Vagina (tissue), 2 donors: ENCODE data around the gene FAM227A. TPM values are rescaled to one million over a fixed set of nuclear protein-coding genes. Genes with fewer than 3 reads are reported as not detected.

Experiments
- DNase-seq, 2 donors: peaks; one replicate each; pipeline ENCODE4 v3.0.0-alpha.2; 2017; ENCODE audit errors: extremely low spot score in 2 of 2
- H3K27ac ChIP-seq: fragments of 200-600 bp; sonication (generic); one replicate; pipeline ENCODE4 v1.5.1; 2019
- H3K27me3 ChIP-seq: fragments of 200-600 bp; sonication (generic); one replicate; pipeline ENCODE4 v1.5.1; 2019
- H3K36me3 ChIP-seq, 2 donors: fragments of 200-600 bp; sonication (generic); one replicate each; pipeline ENCODE4 v1.5.1; 2017 to 2019
- H3K4me1 ChIP-seq: fragments of 200-600 bp; sonication (generic); one replicate; pipeline ENCODE4 v1.5.1; 2019
- H3K4me3 ChIP-seq, 2 donors: fragments of 200-600 bp; sonication (generic); 1 replicate in 1 of 2; 2 replicates in 1 of 2; pipeline ENCODE4 v1.5.1; 2016 to 2019
- H3K9me3 ChIP-seq: fragments of 200-600 bp; sonication (generic); one replicate; pipeline ENCODE4 v1.5.1; 2019
- POLR2A ChIP-seq, 2 donors: fragments of 450-650 bp; IDR thresholded peaks; one replicate each; pipeline ENCODE4 v1.6.1; 2017; ENCODE audit warnings: antibody characterized with exemption in 2 of 2, mild to moderate bottlenecking in 2 of 2, moderate library complexity in 2 of 2
- POLR2AphosphoS5 ChIP-seq, 2 donors: sonication (generic); formaldehyde crosslinking; IDR thresholded peaks; one replicate each; pipeline ENCODE4 v1.9.0; 2017; ENCODE audit warnings: antibody characterized with exemption in 2 of 2, mild to moderate bottlenecking in 2 of 2, low read depth in 1 of 2; ENCODE audit not compliant: insufficient read depth in 1 of 2
- intact Hi-C: fragments of 100-400 bp; cut with DNase I; formaldehyde crosslinking; loops from one replicate; pipeline ENCODE4 v1.15.1; 2023
- total RNA-seq: library from RNA; depleted of rRNA; stranded (reverse); fragments of >200 nt; gene quantifications from one replicate; pipeline ENCODE4 v1.2.3, GENCODE V29; 2016
- TF ChIP-seq, protein P1 (sequence below), 3 experiments: fragments of 450-650 bp in 2 of 3; fragments of 200-600 bp in 1 of 3; sonication (generic) in 1 of 3; IDR thresholded peaks; one replicate each; pipeline ENCODE4 v1.5.1; 2017 to 2019; ENCODE audit warnings: antibody characterized with exemption in 3 of 3, mild to moderate bottlenecking in 2 of 3, moderate library complexity in 2 of 3

Gene FAM227A
- total RNA-seq, 1 donor from 2014 or later, result 0.25 TPM

DNA sequence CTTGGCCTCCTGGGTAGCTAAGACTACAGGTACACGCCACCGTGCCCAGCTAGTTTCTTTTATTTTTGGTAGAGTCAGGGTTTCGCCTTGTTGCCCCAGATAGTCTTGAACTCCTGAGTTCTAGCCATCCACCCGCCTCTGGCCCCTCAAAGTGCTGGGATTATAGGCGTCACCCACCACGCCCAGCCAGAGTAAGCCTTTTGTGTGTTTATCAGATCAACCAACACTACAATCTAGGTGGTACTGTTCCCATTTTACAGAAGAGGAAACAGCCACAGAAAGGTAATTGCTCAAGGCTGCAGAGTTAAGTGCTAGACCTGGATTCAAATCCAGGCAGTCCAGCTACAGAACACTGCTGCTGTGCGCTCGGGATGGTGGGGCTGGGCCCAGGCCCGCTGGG lies 28.7 kb upstream of the FAM227A start:
- H3K27me3 ChIP-seq, result no peaks in the 10 kb centered on the region
- intact Hi-C loops, result no loop called here
- no peaks in the 10 kb centered on the region for H3K9me3 ChIP-seq
- no peak for DNase-seq
- peaks cover 16% of the 10 kb centered on the region for H3K4me1 ChIP-seq
- H3K27ac ChIP-seq, result no peak overlapping the region
- TF ChIP-seq, protein P1, sequence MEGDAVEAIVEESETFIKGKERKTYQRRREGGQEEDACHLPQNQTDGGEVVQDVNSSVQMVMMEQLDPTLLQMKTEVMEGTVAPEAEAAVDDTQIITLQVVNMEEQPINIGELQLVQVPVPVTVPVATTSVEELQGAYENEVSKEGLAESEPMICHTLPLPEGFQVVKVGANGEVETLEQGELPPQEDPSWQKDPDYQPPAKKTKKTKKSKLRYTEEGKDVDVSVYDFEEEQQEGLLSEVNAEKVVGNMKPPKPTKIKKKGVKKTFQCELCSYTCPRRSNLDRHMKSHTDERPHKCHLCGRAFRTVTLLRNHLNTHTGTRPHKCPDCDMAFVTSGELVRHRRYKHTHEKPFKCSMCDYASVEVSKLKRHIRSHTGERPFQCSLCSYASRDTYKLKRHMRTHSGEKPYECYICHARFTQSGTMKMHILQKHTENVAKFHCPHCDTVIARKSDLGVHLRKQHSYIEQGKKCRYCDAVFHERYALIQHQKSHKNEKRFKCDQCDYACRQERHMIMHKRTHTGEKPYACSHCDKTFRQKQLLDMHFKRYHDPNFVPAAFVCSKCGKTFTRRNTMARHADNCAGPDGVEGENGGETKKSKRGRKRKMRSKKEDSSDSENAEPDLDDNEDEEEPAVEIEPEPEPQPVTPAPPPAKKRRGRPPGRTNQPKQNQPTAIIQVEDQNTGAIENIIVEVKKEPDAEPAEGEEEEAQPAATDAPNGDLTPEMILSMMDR (IDR thresholded peaks at IDR 0.05), result no peak
- TF ChIP-seq POLR2A (IDR thresholded peaks at IDR 0.05), result no peak
- no peak for TF ChIP-seq POLR2AphosphoS5 (IDR thresholded peaks at IDR 0.05; ENCODE audit: insufficient read depth in 1 of 2, low read depth in 1 of 2)
- H3K36me3 ChIP-seq, result peaks cover 0 to 44% of the 10 kb centered on the region in 2 donors
- H3K4me3 ChIP-seq, result no peak overlapping the region

DNA sequence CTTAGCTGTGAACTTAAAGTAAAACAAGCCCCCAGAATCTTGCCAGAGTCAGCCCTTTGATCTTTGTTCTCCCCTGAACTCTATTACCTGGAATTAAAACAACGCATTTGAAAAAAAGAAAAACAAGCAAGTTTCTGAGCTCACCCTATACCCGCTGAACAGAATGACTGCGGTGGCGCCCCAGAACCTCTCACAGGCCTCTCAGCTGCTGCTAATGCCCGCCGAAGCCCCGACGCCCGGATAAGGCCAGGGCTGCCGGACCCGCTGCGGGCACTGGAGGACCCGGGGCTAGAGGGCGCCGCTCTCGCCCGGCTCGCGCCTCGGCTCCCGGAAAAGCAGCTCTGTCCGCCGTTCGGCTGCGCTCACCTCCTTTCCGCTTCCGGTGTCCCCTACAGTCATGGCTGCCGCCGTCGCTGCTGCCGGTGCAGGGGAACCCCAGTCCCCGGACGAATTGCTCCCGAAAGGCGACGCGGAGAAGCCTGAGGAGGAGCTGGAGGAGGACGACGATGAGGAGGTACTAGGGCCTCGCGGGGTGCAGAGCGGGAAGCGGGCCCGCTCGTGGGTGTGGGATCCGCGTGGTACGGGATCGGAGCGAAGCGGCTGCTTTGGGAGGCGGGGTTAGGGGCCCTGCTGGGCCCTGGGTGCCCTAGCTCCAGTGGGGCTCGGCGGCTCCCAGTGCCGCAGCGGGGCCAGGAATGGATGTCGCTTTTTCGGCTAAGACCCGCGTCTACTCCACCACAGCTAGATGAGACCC lies 25.6 kb upstream of the FAM227A start, which contains the start of gene TOMM22:
Gene TOMM22 (plus strand): TSS at position 376 of the 754 bp plus-strand sequence. CDS start 22 bp downstream, at position 398.
- peak; percentile 90 to 96 for TF ChIP-seq POLR2AphosphoS5 (IDR thresholded peaks at IDR 0.05; ENCODE audit: insufficient read depth in 1 of 2, low read depth in 1 of 2)
- no peak for TF ChIP-seq POLR2A (IDR thresholded peaks at IDR 0.05)
- TF ChIP-seq, protein P1 (IDR thresholded peaks at IDR 0.05), result peak; percentile 15 to 86 (median 22)
- Histone ChIP-seq H3K27me3 (no peaks in the 10 kb centered on the region), H3K4me1 (peaks cover 16% of the 10 kb centered on the region), H3K36me3 (peaks cover 0 to 30% of the 10 kb centered on the region in 2 donors), H3K27ac (peak within 1 kb of the TSS; percentile 71), H3K4me3 (peak within 1 kb of the TSS; percentile 72 to 96), H3K9me3 (no peaks in the 10 kb centered on the region)
- no peak for DNase-seq
- intact Hi-C loops, result no loop called here

DNA sequence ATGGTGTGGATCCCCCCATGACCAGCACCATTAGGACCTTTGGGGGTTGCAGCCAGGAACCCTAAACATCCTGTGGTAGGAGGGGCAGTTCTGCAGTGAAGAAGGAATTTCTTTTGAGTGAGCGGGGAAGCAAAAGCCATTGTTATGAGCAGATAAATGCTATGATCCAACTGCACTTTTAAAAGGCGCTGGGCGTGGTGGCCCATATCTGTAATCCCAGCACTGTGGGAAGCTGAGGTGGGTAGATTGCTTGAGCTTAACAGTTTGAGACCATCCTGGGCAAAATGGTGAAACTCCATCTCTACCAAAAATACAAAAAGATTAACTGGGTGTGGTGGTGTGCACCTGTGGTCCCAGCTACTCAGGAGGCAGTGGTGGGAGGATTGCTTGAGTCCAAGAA lies 19.6 kb upstream of the FAM227A start:
- intact Hi-C loops, result no loop called here
- no peaks in the 10 kb centered on the region for H3K27me3 ChIP-seq
- H3K9me3 ChIP-seq, result no peaks in the 10 kb centered on the region
- DNase-seq, result no peak
- no peaks in the 10 kb centered on the region for H3K4me1 ChIP-seq
- peaks cover 0 to 26% of the 10 kb centered on the region in 2 donors for H3K36me3 ChIP-seq
- H3K4me3 ChIP-seq, result no peak overlapping the region
- TF ChIP-seq POLR2A (IDR thresholded peaks at IDR 0.05) (no peak), POLR2AphosphoS5 (IDR thresholded peaks at IDR 0.05; ENCODE audit: insufficient read depth in 1 of 2, low read depth in 1 of 2) (no peak)
- TF ChIP-seq, protein P1 (IDR thresholded peaks at IDR 0.05), result no peak
- H3K27ac ChIP-seq, result no peak overlapping the region

DNA sequence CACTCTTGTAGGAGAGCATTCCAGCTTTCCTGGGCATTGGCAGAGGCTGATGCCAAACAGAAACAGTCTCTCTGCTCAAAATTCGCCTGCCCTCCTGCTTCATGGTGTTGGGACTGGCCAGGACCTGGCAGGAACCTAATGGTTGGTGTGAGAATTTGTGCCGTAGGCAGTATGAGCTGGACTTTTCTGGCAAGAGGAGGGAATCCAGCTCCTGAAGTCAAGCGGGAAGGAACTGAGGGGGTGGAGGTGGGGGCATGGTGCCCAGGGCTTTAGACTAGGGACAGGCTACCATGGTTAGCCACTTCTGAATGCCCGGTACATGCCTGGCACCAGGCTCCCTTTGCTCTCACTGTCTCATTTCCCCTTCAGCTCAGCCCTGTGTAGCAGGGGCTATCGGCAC lies 18.7 kb upstream of the FAM227A start:
- Histone ChIP-seq H3K27ac (no peak overlapping the region), H3K4me3 (no peak overlapping the region), H3K9me3 (no peaks in the 10 kb centered on the region), H3K36me3 (peaks cover 0 to 27% of the 10 kb centered on the region in 2 donors), H3K4me1 (no peaks in the 10 kb centered on the region), H3K27me3 (no peaks in the 10 kb centered on the region)
- intact Hi-C loops, result no loop called here
- no peak for TF ChIP-seq POLR2AphosphoS5 (IDR thresholded peaks at IDR 0.05; ENCODE audit: insufficient read depth in 1 of 2, low read depth in 1 of 2)
- TF ChIP-seq POLR2A (IDR thresholded peaks at IDR 0.05), result no peak
- TF ChIP-seq, protein P1 (IDR thresholded peaks at IDR 0.05), result no peak
- no peak for DNase-seq
